ENCODE results near the gene EIF4G2.

DNA sequence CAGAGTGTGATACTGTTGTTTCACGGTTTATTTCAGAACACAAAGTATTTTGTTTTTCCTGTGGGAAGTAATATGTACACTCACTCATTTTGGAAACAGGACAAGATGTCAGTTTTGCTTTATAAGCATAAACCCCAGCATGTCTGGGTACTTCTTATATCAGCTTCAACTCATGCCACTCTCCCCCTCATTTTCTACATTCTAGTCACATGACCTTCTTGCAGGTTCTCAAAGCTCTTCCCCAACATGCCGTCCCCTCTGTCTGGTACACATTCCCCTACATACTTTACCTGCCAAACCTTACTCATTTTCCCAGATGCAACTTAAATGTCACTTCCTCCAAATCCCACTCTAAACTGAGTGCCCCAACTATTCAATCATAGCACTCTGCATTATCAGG, 59.2 kb downstream of the EIF4G2 start:
- TF ChIP-seq, protein P1, sequence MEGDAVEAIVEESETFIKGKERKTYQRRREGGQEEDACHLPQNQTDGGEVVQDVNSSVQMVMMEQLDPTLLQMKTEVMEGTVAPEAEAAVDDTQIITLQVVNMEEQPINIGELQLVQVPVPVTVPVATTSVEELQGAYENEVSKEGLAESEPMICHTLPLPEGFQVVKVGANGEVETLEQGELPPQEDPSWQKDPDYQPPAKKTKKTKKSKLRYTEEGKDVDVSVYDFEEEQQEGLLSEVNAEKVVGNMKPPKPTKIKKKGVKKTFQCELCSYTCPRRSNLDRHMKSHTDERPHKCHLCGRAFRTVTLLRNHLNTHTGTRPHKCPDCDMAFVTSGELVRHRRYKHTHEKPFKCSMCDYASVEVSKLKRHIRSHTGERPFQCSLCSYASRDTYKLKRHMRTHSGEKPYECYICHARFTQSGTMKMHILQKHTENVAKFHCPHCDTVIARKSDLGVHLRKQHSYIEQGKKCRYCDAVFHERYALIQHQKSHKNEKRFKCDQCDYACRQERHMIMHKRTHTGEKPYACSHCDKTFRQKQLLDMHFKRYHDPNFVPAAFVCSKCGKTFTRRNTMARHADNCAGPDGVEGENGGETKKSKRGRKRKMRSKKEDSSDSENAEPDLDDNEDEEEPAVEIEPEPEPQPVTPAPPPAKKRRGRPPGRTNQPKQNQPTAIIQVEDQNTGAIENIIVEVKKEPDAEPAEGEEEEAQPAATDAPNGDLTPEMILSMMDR (conservative IDR thresholded peaks at IDR 0.05; ENCODE audit: low read depth, low read length), result no peak
- no peak for TF ChIP-seq EZH2 (IDR thresholded peaks at IDR 0.05; ENCODE audit: borderline replicate concordance, low read depth, low read length, poor library complexity, severe bottlenecking)
